Transverse colon (tissue), 4 donors: Measurements from ENCODE around the gene OR10H1.

ENCODE experiments used
- POLR2AphosphoS5 ChIP-seq, 3 donors: sonication (generic); formaldehyde crosslinking; IDR thresholded peaks; one replicate each; pipeline ENCODE4 v1.6.1; 2016; ENCODE audit warnings: antibody characterized with exemption in 3 of 3
- TF ChIP-seq, protein P1 (sequence below), 5 experiments: fragments of 200-600 bp in 3 of 5; fragments of 450-650 bp in 2 of 5; sonication (generic) in 3 of 5; IDR thresholded peaks; 1 replicate in 2 of 5; 2 replicates in 3 of 5; pipeline ENCODE4 v1.5.1; 2016 to 2017; ENCODE audit warnings: antibody characterized with exemption in 5 of 5, inconsistent platforms in 3 of 5, mild to moderate bottlenecking in 2 of 5, moderate library complexity in 1 of 5

DNA sequence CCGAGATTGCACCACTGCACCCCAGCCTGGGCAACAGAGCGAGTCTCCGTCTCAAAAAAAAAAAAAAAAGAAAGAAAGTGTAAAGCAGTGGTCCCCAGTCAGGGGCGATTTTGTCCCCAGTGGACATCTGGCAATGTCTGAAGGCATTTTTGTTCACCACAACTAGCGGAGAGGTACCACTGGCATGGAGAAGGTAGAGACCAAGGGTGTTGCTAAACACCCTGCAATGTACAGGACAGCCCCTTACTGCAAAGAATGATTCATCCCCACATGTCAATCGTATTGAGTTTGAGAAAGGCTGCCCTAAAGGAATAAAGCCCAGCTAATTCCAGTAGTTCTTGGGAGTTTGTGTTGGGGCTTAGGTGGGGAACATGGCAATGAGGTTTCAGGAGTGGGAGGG, 43.7 kb upstream of the OR10H1 start:
- no peak for TF ChIP-seq POLR2AphosphoS5 (IDR thresholded peaks at IDR 0.05)
- TF ChIP-seq, protein P1, sequence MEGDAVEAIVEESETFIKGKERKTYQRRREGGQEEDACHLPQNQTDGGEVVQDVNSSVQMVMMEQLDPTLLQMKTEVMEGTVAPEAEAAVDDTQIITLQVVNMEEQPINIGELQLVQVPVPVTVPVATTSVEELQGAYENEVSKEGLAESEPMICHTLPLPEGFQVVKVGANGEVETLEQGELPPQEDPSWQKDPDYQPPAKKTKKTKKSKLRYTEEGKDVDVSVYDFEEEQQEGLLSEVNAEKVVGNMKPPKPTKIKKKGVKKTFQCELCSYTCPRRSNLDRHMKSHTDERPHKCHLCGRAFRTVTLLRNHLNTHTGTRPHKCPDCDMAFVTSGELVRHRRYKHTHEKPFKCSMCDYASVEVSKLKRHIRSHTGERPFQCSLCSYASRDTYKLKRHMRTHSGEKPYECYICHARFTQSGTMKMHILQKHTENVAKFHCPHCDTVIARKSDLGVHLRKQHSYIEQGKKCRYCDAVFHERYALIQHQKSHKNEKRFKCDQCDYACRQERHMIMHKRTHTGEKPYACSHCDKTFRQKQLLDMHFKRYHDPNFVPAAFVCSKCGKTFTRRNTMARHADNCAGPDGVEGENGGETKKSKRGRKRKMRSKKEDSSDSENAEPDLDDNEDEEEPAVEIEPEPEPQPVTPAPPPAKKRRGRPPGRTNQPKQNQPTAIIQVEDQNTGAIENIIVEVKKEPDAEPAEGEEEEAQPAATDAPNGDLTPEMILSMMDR (IDR thresholded peaks at IDR 0.05), result no peak
